Neural progenitor cell (in vitro differentiated cells): Measurements from ENCODE around the gene TAF4.

Experiments used
- CTCF ChIP-seq: fragments of 200-600 bp; sonication (generic); IDR thresholded peaks from 2 replicates; pipeline ENCODE4 v1.5.1; 2017; ENCODE audit warnings: antibody characterized with exemption, mild to moderate bottlenecking
- EZH2 ChIP-seq: fragments of 200-600 bp; sonication (generic); IDR thresholded peaks from 2 replicates; pipeline ENCODE4 v1.6.1; 2017; ENCODE audit warnings: antibody characterized with exemption, mild to moderate bottlenecking, moderate library complexity
- EZH2phosphoT487 ChIP-seq: fragments of 200-600 bp; sonication (generic); IDR thresholded peaks from 2 replicates; pipeline ENCODE4 v1.6.1; 2017; ENCODE audit warnings: antibody characterized with exemption

GRCh38 chr20:62040933-62041332 is 24.7 kb downstream of the TAF4 start:
- no peak for TF ChIP-seq CTCF
- no peak for TF ChIP-seq EZH2phosphoT487
- no peak for TF ChIP-seq EZH2
